ENCODE results near the gene ZFHX3.

The ZFHX3 gene

GRCh38 chr16:73037845-73038570, 9.9 kb downstream of the ZFHX3 start:
- DNase-seq = no peak

- DNase-seq = no peak
Observed at GRCh38 chr16:73037331-73037745, 10.6 kb downstream of the ZFHX3 start.

- no peak for DNase-seq
Observed at GRCh38 chr16:73036074-73036826, 11.7 kb downstream of the ZFHX3 start.

- DNase-seq = no peak
Observed at GRCh38 chr16:73034374-73034773, 13.6 kb downstream of the ZFHX3 start.

GRCh38 chr16:73033271-73033998, 14.5 kb downstream of the ZFHX3 start:
- no peak for DNase-seq

GRCh38 chr16:73032541-73033270, 15.2 kb downstream of the ZFHX3 start:
- DNase-seq = no peak

- DNase-seq = no peak
Observed at GRCh38 chr16:73031984-73032383, 15.9 kb downstream of the ZFHX3 start.

- no peak for DNase-seq
Observed at GRCh38 chr16:73031155-73031866, 16.6 kb downstream of the ZFHX3 start.

GRCh38 chr16:73028721-73029361, 19.1 kb downstream of the ZFHX3 start:
- no peak for DNase-seq

GRCh38 chr16:73028263-73028662, 19.7 kb downstream of the ZFHX3 start:
- no peak for DNase-seq

- no peak for DNase-seq
Observed at GRCh38 chr16:73027685-73028111, 20.2 kb downstream of the ZFHX3 start.

- DNase-seq = no peak
Observed at GRCh38 chr16:73026754-73027684, 20.9 kb downstream of the ZFHX3 start.

GRCh38 chr16:73025856-73026210, 22.1 kb downstream of the ZFHX3 start:
- DNase-seq = no peak

GRCh38 chr16:73025151-73025855, 22.6 kb downstream of the ZFHX3 start:
- DNase-seq = no peak

GRCh38 chr16:73024571-73025105, 23.3 kb downstream of the ZFHX3 start:
- DNase-seq = no peak

- DNase-seq = no peak
Observed at GRCh38 chr16:73023752-73024570, 24.0 kb downstream of the ZFHX3 start.

GRCh38 chr16:73023320-73023719, 24.6 kb downstream of the ZFHX3 start:
- DNase-seq = no peak

- DNase-seq = no peak
Observed at GRCh38 chr16:73022534-73022933, 25.4 kb downstream of the ZFHX3 start.

Data from T1000 (cell line).